K562 (cell line): ENCODE results near the gene KMT2E. TPM values are rescaled to one million over a fixed set of nuclear protein-coding genes. Genes with fewer than 3 reads are reported as not detected.

Experiments used
- ATAC-seq: fragments of 200-7000 bp; cut with Tn5 transposase; 3 replicates; pipeline ENCODE4 v1.9.1; 2020; ENCODE audit warnings: moderate library complexity
- BruUV-seq: library from RNA; stranded (reverse); fragments of 400-500 nt; replicated peaks from 2 replicates; lab custom pipeline; 2021; lab: Mats Ljungman, UMichigan
- CTCF ChIA-PET: fragments of 300-600 bp; formaldehyde crosslinking; extraction: SDS; loops from one replicate; lab custom pipeline; 2021; ENCODE audit warnings: low intra/inter-chr PET ratio; lab: Yijun Ruan, JAX
- POLR2A ChIA-PET: fragments of 300-600, 350-650 bp; sonication (Branson Sonifier 250); formaldehyde crosslinking; extraction: SDS; loops from one replicate; lab custom pipeline; 2021; ENCODE audit warnings: antibody characterized with exemption, inconsistent platforms; lab: Yijun Ruan, JAX
- DNase-seq, 4 experiments: peaks; one replicate each; pipeline versions ENCODE4 v3.0.0 to v3.0.0-alpha.2; 2011 to 2018; ENCODE audit warnings: low spot score in 3 of 4, mixed read lengths in 3 of 4; ENCODE audit errors: extremely low read depth in 1 of 4
- FAIRE-seq: peaks from 2 replicates; lab custom pipeline; 2011; peaks lifted over from hg19 to GRCh38; lab: Jason Lieb, UNC
- H2AFZ ChIP-seq: 2 replicates; pipeline ENCODE4 v1.6.0; 2011; ENCODE audit warnings: low read depth, low read length, control low read depth, inconsistent platforms
- H3K27ac ChIP-seq: fragments of 200-600 bp; 3 replicates; pipeline ENCODE4 v1.8.0; 2011; ENCODE audit warnings: low read depth, mild to moderate bottlenecking, control low read depth, inconsistent platforms, low read length, moderate library complexity, mixed read lengths; ENCODE audit errors: extremely low read depth
- H3K27me3 ChIP-seq, 2 experiments: fragments of 300-600 bp in 1 of 2; 2 replicates in 1 of 2; 3 replicates in 1 of 2; pipeline versions ENCODE4 v1.6.0 to v1.8.0; 2011; ENCODE audit warnings: inconsistent platforms in 2 of 2, low read length in 2 of 2, mild to moderate bottlenecking in 1 of 2, mixed read lengths in 1 of 2, moderate library complexity in 1 of 2; ENCODE audit not compliant: control insufficient read depth in 2 of 2, insufficient read depth in 2 of 2
- H3K36me3 ChIP-seq: fragments of 300-600 bp; 3 replicates; pipeline ENCODE4 v1.8.0; 2011; ENCODE audit warnings: mild to moderate bottlenecking, low read length, inconsistent platforms; ENCODE audit not compliant: control insufficient read depth, insufficient read depth
- H3K4me1 ChIP-seq, 2 experiments: fragments of 200-600 bp in 1 of 2; replicated peaks in 1 of 2; 2 replicates in 1 of 2; 3 replicates in 1 of 2; pipeline versions ENCODE4 v1.5.1 to v1.8.0; 2011; ENCODE audit warnings: inconsistent platforms in 2 of 2, low read length in 2 of 2, mild to moderate bottlenecking in 1 of 2, mixed read lengths in 1 of 2, moderate library complexity in 1 of 2; ENCODE audit not compliant: control insufficient read depth in 2 of 2, insufficient read depth in 2 of 2
- H3K4me2 ChIP-seq: 2 replicates; pipeline ENCODE4 v1.6.1; 2011; ENCODE audit warnings: low read length, control low read depth, inconsistent platforms, mixed read lengths; ENCODE audit not compliant: insufficient read depth
- H3K4me3 ChIP-seq: fragments of 200-600 bp; sonication (generic), shearing (Covaris generic); 2 replicates; pipeline ENCODE4 v1.5.1; 2016; ENCODE audit warnings: control low read depth, inconsistent platforms
- H3K79me2 ChIP-seq: fragments of 200-600 bp; 3 replicates; pipeline ENCODE4 v1.8.0; 2011; ENCODE audit warnings: low read length, inconsistent platforms; ENCODE audit not compliant: control insufficient read depth, insufficient read depth
- H3K9ac ChIP-seq, 2 experiments: 2 replicates each; pipeline versions ENCODE4 v1.6.0 to v1.6.1; 2011; ENCODE audit warnings: low read depth in 2 of 2, low read length in 2 of 2, control low read depth in 1 of 2, inconsistent platforms in 1 of 2, mild to moderate bottlenecking in 1 of 2, mixed read lengths in 1 of 2; ENCODE audit not compliant: insufficient read depth in 1 of 2
- H3K9me1 ChIP-seq: one replicate; pipeline ENCODE4 v1.6.0; 2011; ENCODE audit warnings: inconsistent platforms, mild to moderate bottlenecking, low read length, moderate library complexity; ENCODE audit not compliant: control insufficient read depth, insufficient read depth
- H3K9me3 ChIP-seq: replicated peaks from 2 replicates; pipeline ENCODE4 v1.5.1; 2011; ENCODE audit warnings: low read depth, low read length, inconsistent platforms; ENCODE audit not compliant: control insufficient read depth, insufficient read depth
- H4K20me1 ChIP-seq: replicated peaks from 2 replicates; pipeline ENCODE4 v1.6.1; 2011; ENCODE audit warnings: low read length, inconsistent platforms, mixed read lengths; ENCODE audit not compliant: control insufficient read depth, insufficient read depth
- CEBPG ChIP-seq, 3 experiments: fragments of 200-800 bp in 1 of 3; sonication (Bioruptor generic) in 1 of 3; sonication (generic) in 1 of 3; formaldehyde crosslinking in 1 of 3; IDR thresholded peaks in 2 of 3; conservative IDR thresholded peaks in 1 of 3; 2 replicates each; pipeline versions ENCODE4 v1.6.1 to v1.8.0; 2016 to 2022; ENCODE audit warnings: missing compliant biosample characterization in 2 of 3, missing genetic modification characterization in 2 of 3, mild to moderate bottlenecking in 1 of 3, missing genetic modification reagents in 1 of 3
- EHMT2 ChIP-seq: fragments of 450-650 bp; IDR thresholded peaks from 2 replicates; pipeline ENCODE4 v1.6.1; 2018; ENCODE audit warnings: antibody characterized with exemption
- HDAC3 ChIP-seq: fragments of 450-650 bp; IDR thresholded peaks from 2 replicates; pipeline ENCODE4 v1.6.1; 2018; ENCODE audit warnings: borderline replicate concordance, mild to moderate bottlenecking, moderate library complexity; ENCODE audit not compliant: partially characterized antibody
- OTX1 ChIP-seq: fragments of 450-650 bp; formaldehyde crosslinking; IDR thresholded peaks from 2 replicates; pipeline ENCODE4 v1.4.0; 2022; ENCODE audit warnings: mild to moderate bottlenecking
- RAD51 ChIP-seq: fragments of 450-650 bp; IDR thresholded peaks from 2 replicates; pipeline ENCODE4 v1.7.1; 2016; ENCODE audit warnings: low read depth, mild to moderate bottlenecking, borderline replicate concordance
- RBM34 ChIP-seq: fragments of 200-400 bp; formaldehyde crosslinking; IDR thresholded peaks from 2 replicates; pipeline ENCODE4 v1.6.1; 2018; ENCODE audit warnings: low read length, borderline replicate concordance; ENCODE audit not compliant: insufficient read depth
- U2AF1 ChIP-seq: fragments of 200-400 bp; formaldehyde crosslinking; optimal IDR thresholded peaks from 2 replicates; pipeline ENCODE3; 2017; ENCODE audit warnings: mild to moderate bottlenecking, low read depth, low read length, moderate library complexity
- USF2 ChIP-seq: sonication (generic); formaldehyde crosslinking; IDR thresholded peaks from 2 replicates; pipeline ENCODE4 v1.5.0; 2020; ENCODE audit warnings: missing genetic modification reagents
- VEZF1 ChIP-seq: fragments of 200-800 bp; sonication (Bioruptor generic); IDR thresholded peaks from 2 replicates; pipeline ENCODE4 v1.6.1; 2017; ENCODE audit warnings: missing genetic modification characterization, missing compliant biosample characterization
- XRCC3 ChIP-seq: fragments of 450-650 bp; IDR thresholded peaks from 2 replicates; pipeline ENCODE4 v1.6.1; 2017; ENCODE audit warnings: mild to moderate bottlenecking, moderate library complexity
- WGBS: fragments of 100-300 bp; shearing (Covaris generic); methylation state at CpG from one replicate; pipeline ENCODE4 v1.1.6; 2016; ENCODE audit warnings: low coverage, mixed read lengths; ENCODE audit not compliant: insufficient coverage; ENCODE audit errors: missing lambda C conversion rate; 5-methylcytosine and 5-hydroxymethylcytosine counted together
- in situ Hi-C: fragments of 300-500 bp; cut with MboI; formaldehyde crosslinking; loops from 4 replicates; pipeline ENCODE4 v1.15.0; 2018; ENCODE audit warnings: inconsistent platforms, mixed read lengths
- intact Hi-C: fragments of 100-400 bp; cut with micrococcal nuclease; formaldehyde crosslinking; loops from 2 replicates; pipeline ENCODE4 v1.14.2; 2022
- polyA plus RNA-seq, 8 experiments: library from polyadenylated mRNA; depleted of rRNA in 4 of 8; stranded (reverse) in 5 of 8; unstranded in 3 of 8; fragments of >200 nt; fragmentation: Nextera tagmentation in 2 of 8; fragmentation: Illumina TruSeq in 1 of 8; extraction: Ambion mirVana in 2 of 8; extraction: Trizol in 1 of 8; gene quantifications; 2 replicates each; pipeline versions ENCODE4 v1.2.1 to v1.2.3, GENCODE V29; 2011 to 2014; ENCODE audit warnings: inconsistent platforms in 1 of 8, missing spikeins in 1 of 8
- total RNA-seq, 7 experiments: library from RNA; depleted of rRNA in 6 of 7; stranded (reverse); fragments of >200 nt in 6 of 7; fragmentation: Illumina TruSeq in 2 of 7; extraction: Trizol in 2 of 7; gene quantifications; 2 replicates each; pipeline versions ENCODE4 v1.2.1 to v1.2.3, GENCODE V29; 2011 to 2021; ENCODE audit warnings: low replicate concordance in 1 of 7
- TF ChIP-seq, protein P1 (sequence below), 2 experiments: fragments of 450-650 bp; conservative IDR thresholded peaks; 2 replicates each; pipeline ENCODE4 v1.6.1; 2017; ENCODE audit warnings: mild to moderate bottlenecking in 2 of 2, moderate library complexity in 2 of 2
- TF ChIP-seq, protein P2 (sequence below): sonication (generic); formaldehyde crosslinking; IDR thresholded peaks from 2 replicates; pipeline ENCODE4 v1.8.1; 2023; ENCODE audit warnings: mild to moderate bottlenecking, missing genetic modification reagents
- TF ChIP-seq, protein P3 (sequence below), 2 experiments: fragments of 450-650 bp in 1 of 2; sonication (generic) in 1 of 2; formaldehyde crosslinking; conservative IDR thresholded peaks; 2 replicates each; pipeline versions ENCODE4 v1.4.0 to v1.8.1; 2020 to 2022; ENCODE audit warnings: mild to moderate bottlenecking in 1 of 2, missing genetic modification reagents in 1 of 2

Gene KMT2E
- total and polyA plus RNA-seq, 9 of the 15 experiments (the other 6 are each of a cell fraction or from before 2014, with no cell fraction given) = 8.9 to 55.3 (median 38.1) TPM

DNA sequence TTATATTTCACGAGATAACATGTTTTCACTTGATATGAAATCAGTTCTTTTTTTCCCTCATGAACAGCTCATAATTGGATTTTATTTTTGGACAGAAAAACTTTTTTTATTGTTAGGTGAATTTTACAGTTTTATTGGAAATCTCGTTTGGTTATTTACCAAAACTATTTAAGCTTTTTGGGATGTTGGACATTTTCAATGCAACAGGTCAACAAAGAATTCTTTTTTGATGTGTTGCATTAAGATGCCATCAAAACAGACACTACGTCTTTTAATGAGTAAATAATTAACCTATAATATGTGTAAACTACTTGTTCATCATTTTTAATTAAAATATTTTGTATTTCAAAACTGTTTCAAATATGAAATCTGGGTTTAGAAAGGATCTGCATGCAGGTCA lies 5.3 kb downstream of the KMT2E start (continued):
- TF ChIP-seq USF2 = no peak
- no peak for TF ChIP-seq HDAC3

DNA sequence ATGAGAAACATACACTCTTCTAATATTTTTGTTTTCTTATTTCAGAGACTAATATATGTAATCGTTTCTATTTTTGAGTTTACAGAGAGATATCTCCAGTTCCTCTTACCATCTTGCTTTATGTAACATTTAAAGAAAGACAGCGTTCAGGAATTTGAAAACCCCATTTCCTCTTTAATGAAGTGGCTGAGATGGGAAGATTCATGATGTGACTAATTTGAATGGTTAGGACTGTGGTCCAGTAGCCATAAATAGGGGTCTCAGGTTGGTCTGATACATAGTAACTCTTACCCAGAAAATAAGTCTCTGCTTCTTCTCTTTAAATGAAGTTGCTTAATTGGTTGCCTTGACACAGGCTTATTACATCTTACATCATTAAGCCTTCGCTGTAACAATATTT lies 6.9 kb downstream of the KMT2E start:
- no peak for DNase-seq
- H2AFZ ChIP-seq = no peak overlapping the region
- H3K4me1 ChIP-seq = peaks cover 4 to 19% of the 10 kb centered on the region in 2 experiments; a peak in 3 of 5 replicates
- H3K4me3 ChIP-seq = no peak overlapping the region
- ATAC-seq = no peak
- peaks cover 6% of the 10 kb centered on the region; the same call in 1 of the 3 replicates for H3K36me3 ChIP-seq
- BruUV-seq = no TSS peak
- ChIA-PET CTCF (no interaction called here), POLR2A (interaction anchor here (1.1 kb wide), 1 partner anchor 11 kb away, joined by 3 read pairs; no protein-coding TSS in a partner anchor)
- H3K27ac ChIP-seq = no peak overlapping the region
- no peaks in the 10 kb centered on the region for H3K9me1 ChIP-seq
- H3K4me2 ChIP-seq = no peak overlapping the region
- no peak for FAIRE-seq
- intact Hi-C loops (no loop called here), in situ Hi-C loops (no loop called here)
- peaks cover 43% of the 10 kb centered on the region for H4K20me1 ChIP-seq
- H3K9me3 ChIP-seq = no peaks in the 10 kb centered on the region
- no peaks in the 10 kb centered on the region for H3K27me3 ChIP-seq
- 48% methylated on average over 3 of the region's 3 CpGs for WGBS
- peaks cover 99% of the 10 kb centered on the region for H3K79me2 ChIP-seq
- no peak overlapping the region for H3K9ac ChIP-seq
- TF ChIP-seq, protein P1, sequence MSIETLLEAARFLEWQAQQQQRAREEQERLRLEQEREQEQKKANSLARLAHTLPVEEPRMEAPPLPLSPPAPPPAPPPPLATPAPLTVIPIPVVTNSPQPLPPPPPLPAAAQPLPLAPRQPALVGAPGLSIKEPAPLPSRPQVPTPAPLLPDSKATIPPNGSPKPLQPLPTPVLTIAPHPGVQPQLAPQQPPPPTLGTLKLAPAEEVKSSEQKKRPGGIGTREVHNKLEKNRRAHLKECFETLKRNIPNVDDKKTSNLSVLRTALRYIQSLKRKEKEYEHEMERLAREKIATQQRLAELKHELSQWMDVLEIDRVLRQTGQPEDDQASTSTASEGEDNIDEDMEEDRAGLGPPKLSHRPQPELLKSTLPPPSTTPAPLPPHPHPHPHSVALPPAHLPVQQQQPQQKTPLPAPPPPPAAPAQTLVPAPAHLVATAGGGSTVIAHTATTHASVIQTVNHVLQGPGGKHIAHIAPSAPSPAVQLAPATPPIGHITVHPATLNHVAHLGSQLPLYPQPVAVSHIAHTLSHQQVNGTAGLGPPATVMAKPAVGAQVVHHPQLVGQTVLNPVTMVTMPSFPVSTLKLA (conservative IDR thresholded peaks at IDR 0.05) = peak in 1 of 2 experiments; percentile 27; a peak in 1 of 4 replicates
- TF ChIP-seq RAD51 (no peak), U2AF1 (no peak), XRCC3 (no peak), OTX1 (CRISPR knock-in tag) (no peak), CEBPG (CRISPR knock-in tag; IDR thresholded peaks at IDR 0.05) (no peak), CEBPG (tag; conservative IDR thresholded peaks at IDR 0.05 in 1 of 2, IDR thresholded peaks at IDR 0.05 in 1 of 2) (0 out of 4 replicates have a peak, but pooled peaks of 1 of the 2 experiments have one; percentile 19), EHMT2 (no peak), VEZF1 (no peak), RBM34 (no peak)
- TF ChIP-seq, protein P2, sequence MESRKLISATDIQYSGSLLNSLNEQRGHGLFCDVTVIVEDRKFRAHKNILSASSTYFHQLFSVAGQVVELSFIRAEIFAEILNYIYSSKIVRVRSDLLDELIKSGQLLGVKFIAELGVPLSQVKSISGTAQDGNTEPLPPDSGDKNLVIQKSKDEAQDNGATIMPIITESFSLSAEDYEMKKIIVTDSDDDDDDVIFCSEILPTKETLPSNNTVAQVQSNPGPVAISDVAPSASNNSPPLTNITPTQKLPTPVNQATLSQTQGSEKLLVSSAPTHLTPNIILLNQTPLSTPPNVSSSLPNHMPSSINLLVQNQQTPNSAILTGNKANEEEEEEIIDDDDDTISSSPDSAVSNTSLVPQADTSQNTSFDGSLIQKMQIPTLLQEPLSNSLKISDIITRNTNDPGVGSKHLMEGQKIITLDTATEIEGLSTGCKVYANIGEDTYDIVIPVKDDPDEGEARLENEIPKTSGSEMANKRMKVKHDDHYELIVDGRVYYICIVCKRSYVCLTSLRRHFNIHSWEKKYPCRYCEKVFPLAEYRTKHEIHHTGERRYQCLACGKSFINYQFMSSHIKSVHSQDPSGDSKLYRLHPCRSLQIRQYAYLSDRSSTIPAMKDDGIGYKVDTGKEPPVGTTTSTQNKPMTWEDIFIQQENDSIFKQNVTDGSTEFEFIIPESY (CRISPR knock-in tag) = no peak
- TF ChIP-seq, protein P3, sequence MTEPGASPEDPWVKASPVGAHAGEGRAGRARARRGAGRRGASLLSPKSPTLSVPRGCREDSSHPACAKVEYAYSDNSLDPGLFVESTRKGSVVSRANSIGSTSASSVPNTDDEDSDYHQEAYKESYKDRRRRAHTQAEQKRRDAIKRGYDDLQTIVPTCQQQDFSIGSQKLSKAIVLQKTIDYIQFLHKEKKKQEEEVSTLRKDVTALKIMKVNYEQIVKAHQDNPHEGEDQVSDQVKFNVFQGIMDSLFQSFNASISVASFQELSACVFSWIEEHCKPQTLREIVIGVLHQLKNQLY (CRISPR knock-in tag; conservative IDR thresholded peaks at IDR 0.05) = no peak
